HL-60 (cell line): Measurements from ENCODE around the gene LRRC1.

Source experiments
- DNase-seq, 2 experiments: peaks; one replicate each; pipeline ENCODE4 v3.0.0-alpha.2; 2010 to 2020; ENCODE audit warnings: low read depth in 1 of 2, low spot score in 1 of 2
- H3K27ac ChIP-seq: fragments of 250-450 bp; sonication (Bioruptor Pico); replicated peaks from 2 replicates; pipeline ENCODE4 v1.5.1; 2020; ENCODE audit warnings: mild to moderate bottlenecking, moderate library complexity
- H3K27me3 ChIP-seq: fragments of 250-450 bp; sonication (Bioruptor Pico); 2 replicates; pipeline ENCODE4 v1.5.1; 2021; ENCODE audit warnings: mild to moderate bottlenecking, moderate library complexity; ENCODE audit not compliant: insufficient read depth, poor library complexity, severe bottlenecking
- H3K4me3 ChIP-seq: replicated peaks from 2 replicates; pipeline ENCODE4 v1.5.1; 2011; ENCODE audit warnings: mild to moderate bottlenecking, control low read depth, low read length; ENCODE audit not compliant: insufficient read depth
- GABPA ChIP-seq: IDR thresholded peaks from 2 replicates; pipeline ENCODE4 v1.6.1; 2012; ENCODE audit warnings: low read depth
- POLR2AphosphoS5 ChIP-seq: IDR thresholded peaks from 2 replicates; pipeline ENCODE4 v1.6.1; 2012; ENCODE audit warnings: low read depth
- SPI1 ChIP-seq: IDR thresholded peaks from 2 replicates; pipeline ENCODE4 v1.6.1; 2012; ENCODE audit warnings: low read depth, mild to moderate bottlenecking, borderline replicate concordance
- TF ChIP-seq, protein P1 (sequence below): IDR thresholded peaks from one replicate; pipeline ENCODE4 v1.5.1; 2011; ENCODE audit warnings: low read length, control low read depth, inconsistent platforms; ENCODE audit not compliant: insufficient read depth
- TF ChIP-seq, protein P2 (sequence below): IDR thresholded peaks from 2 replicates; pipeline ENCODE4 v1.6.1; 2012; ENCODE audit warnings: low read depth; ENCODE audit not compliant: insufficient replicate concordance

LRRC1 gene

DNA sequence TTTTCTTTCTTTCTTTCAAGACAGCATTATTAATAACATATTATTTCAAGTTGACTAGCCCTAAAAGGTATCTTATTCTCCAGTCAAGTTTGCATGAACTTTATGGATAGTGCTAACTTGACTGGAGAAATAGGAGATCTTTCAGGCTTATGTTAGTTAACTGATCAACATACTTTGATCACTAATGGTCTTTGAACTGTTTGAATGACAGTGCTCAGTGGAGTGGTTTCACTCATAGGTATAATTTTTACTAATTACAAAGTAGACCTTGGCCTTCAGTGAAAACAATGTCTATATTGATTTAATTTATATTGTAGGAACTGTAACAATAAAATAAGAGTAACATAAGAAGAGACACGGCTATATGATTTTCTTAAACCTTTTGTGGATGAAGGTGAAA is 8.0 kb upstream of the LRRC1 start:
- Histone ChIP-seq H3K27me3 (no peaks in the 10 kb centered on the region), H3K27ac (no peak overlapping the region), H3K4me3 (no peak overlapping the region)
- DNase-seq = no peak
- TF ChIP-seq GABPA (no peak), SPI1 (no peak), POLR2AphosphoS5 (no peak)
- TF ChIP-seq, protein P1, sequence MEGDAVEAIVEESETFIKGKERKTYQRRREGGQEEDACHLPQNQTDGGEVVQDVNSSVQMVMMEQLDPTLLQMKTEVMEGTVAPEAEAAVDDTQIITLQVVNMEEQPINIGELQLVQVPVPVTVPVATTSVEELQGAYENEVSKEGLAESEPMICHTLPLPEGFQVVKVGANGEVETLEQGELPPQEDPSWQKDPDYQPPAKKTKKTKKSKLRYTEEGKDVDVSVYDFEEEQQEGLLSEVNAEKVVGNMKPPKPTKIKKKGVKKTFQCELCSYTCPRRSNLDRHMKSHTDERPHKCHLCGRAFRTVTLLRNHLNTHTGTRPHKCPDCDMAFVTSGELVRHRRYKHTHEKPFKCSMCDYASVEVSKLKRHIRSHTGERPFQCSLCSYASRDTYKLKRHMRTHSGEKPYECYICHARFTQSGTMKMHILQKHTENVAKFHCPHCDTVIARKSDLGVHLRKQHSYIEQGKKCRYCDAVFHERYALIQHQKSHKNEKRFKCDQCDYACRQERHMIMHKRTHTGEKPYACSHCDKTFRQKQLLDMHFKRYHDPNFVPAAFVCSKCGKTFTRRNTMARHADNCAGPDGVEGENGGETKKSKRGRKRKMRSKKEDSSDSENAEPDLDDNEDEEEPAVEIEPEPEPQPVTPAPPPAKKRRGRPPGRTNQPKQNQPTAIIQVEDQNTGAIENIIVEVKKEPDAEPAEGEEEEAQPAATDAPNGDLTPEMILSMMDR = no peak
- TF ChIP-seq, protein P2, sequence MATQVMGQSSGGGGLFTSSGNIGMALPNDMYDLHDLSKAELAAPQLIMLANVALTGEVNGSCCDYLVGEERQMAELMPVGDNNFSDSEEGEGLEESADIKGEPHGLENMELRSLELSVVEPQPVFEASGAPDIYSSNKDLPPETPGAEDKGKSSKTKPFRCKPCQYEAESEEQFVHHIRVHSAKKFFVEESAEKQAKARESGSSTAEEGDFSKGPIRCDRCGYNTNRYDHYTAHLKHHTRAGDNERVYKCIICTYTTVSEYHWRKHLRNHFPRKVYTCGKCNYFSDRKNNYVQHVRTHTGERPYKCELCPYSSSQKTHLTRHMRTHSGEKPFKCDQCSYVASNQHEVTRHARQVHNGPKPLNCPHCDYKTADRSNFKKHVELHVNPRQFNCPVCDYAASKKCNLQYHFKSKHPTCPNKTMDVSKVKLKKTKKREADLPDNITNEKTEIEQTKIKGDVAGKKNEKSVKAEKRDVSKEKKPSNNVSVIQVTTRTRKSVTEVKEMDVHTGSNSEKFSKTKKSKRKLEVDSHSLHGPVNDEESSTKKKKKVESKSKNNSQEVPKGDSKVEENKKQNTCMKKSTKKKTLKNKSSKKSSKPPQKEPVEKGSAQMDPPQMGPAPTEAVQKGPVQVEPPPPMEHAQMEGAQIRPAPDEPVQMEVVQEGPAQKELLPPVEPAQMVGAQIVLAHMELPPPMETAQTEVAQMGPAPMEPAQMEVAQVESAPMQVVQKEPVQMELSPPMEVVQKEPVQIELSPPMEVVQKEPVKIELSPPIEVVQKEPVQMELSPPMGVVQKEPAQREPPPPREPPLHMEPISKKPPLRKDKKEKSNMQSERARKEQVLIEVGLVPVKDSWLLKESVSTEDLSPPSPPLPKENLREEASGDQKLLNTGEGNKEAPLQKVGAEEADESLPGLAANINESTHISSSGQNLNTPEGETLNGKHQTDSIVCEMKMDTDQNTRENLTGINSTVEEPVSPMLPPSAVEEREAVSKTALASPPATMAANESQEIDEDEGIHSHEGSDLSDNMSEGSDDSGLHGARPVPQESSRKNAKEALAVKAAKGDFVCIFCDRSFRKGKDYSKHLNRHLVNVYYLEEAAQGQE = no peak

DNA sequence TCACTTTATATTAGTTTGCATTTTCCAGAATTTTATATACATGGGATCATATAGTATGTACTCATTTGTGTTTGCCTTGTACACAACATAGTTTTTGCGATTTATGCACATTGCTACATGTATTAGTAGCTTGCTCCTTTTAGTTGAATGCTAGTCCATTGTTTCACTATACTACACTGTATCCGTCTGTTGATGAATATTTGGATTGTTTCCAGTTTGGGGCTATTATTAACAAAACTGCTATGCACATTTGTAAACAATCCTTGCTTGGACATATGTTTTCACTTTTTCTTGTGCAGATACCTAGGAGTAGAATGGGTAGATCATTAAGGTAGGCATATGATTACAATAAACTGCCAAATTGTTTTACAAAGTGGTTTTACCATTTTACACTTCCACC is 3.9 kb upstream of the LRRC1 start:
- H3K27me3 ChIP-seq = peaks cover 22% of the 10 kb centered on the region
- no peak overlapping the region for H3K4me3 ChIP-seq
- no peak for DNase-seq
- H3K27ac ChIP-seq = no peak overlapping the region
- TF ChIP-seq, protein P1 = no peak

DNA sequence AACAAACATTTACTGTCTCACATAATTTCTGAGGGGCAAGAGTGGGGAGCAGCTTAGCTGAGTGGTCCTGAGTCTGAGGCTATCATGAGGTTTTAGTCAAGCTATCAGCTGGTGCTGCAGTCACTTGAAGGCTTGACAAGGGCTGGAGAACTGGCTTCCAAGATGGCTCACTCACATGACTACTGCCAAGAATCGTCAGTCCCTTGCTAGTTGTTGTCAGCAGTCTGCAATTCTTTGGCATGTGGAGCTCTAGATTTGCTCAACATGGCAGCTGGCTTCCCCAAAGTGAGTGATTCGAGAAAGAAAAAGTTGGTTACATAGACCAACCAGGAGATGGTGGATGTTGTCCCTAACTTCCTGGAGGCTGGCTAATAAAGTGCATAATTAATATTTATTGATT is 2.8 kb upstream of the LRRC1 start:
- Histone ChIP-seq H3K27ac (no peak overlapping the region), H3K4me3 (no peak overlapping the region), H3K27me3 (peaks cover 28% of the 10 kb centered on the region)
- TF ChIP-seq, protein P2 = no peak
- TF ChIP-seq, protein P1 = no peak
- TF ChIP-seq GABPA (no peak), POLR2AphosphoS5 (no peak), SPI1 (no peak)
- no peak for DNase-seq

DNA sequence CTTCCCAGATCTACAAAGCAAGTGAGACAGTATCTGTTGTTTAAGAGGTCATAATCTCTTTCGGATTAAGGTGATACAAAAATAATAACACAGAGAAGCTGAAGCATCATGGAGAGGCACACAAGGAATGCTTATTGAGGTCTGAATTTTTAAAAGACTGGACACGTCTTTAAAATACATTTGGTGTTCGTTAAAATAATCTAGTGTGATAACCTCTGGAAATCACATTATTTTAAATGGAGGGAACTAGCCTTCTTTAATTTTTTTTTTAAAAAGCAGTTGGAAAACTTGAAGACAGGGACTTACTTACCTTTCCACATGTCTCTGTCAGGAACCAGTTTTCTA is 1.9 kb upstream of the LRRC1 start:
- Histone ChIP-seq H3K4me3 (no peak overlapping the region), H3K27me3 (peaks cover 30% of the 10 kb centered on the region), H3K27ac (no peak overlapping the region)
- no peak for TF ChIP-seq SPI1
- TF ChIP-seq, protein P2 = no peak
- no peak for DNase-seq
